Endothelial cell of umbilical vein (primary cell): ENCODE measurements around the gene KHK. TPM values are rescaled to one million over a fixed set of nuclear protein-coding genes. Genes with fewer than 3 reads are reported as not detected.

Source experiments
- BruUV-seq: library from RNA; stranded (reverse); fragments of 400-500 nt; replicated peaks from 2 replicates; lab custom pipeline; 2021; lab: Mats Ljungman, UMichigan
- CTCF ChIA-PET: fragments of 300-600, 350-600 bp; sonication (Branson Sonifier 250); formaldehyde crosslinking; loops from one replicate; lab custom pipeline; 2021; ENCODE audit warnings: antibody characterized with exemption, inconsistent platforms; lab: Charles Lee
- POLR2A ChIA-PET: fragments of 300-600, 350-600 bp; sonication (Branson Sonifier 250); formaldehyde crosslinking; loops from one replicate; lab custom pipeline; 2021; ENCODE audit warnings: antibody characterized with exemption, inconsistent platforms; lab: Charles Lee
- DNase-seq: peaks from one replicate; pipeline ENCODE4 v3.0.0-alpha.2; 2011; ENCODE audit warnings: low read depth, low spot score
- FAIRE-seq: peaks from 2 replicates; lab custom pipeline; 2011; peaks lifted over from hg19 to GRCh38; lab: Jason Lieb, UNC
- H2AFZ ChIP-seq: 2 replicates; pipeline ENCODE4 v1.6.0; 2012; ENCODE audit warnings: low read depth, low read length, control low read depth, inconsistent platforms
- H3K27ac ChIP-seq: 2 replicates; pipeline ENCODE4 v1.5.1; 2011; ENCODE audit warnings: low read depth, mild to moderate bottlenecking, control low read depth, low read length, moderate library complexity; ENCODE audit not compliant: insufficient read depth
- H3K27me3 ChIP-seq, 2 experiments: 2 replicates each; pipeline versions ENCODE4 v1.6.0 to v1.6.1; 2011; ENCODE audit warnings: low read length in 2 of 2, mixed read lengths in 1 of 2; ENCODE audit not compliant: control insufficient read depth in 2 of 2, insufficient read depth in 2 of 2
- H3K36me3 ChIP-seq, 2 experiments: 2 replicates in 1 of 2; 3 replicates in 1 of 2; pipeline ENCODE4 v1.5.1; 2011; ENCODE audit warnings: low read length in 2 of 2, mild to moderate bottlenecking in 1 of 2, moderate library complexity in 1 of 2; ENCODE audit not compliant: control insufficient read depth in 2 of 2, insufficient read depth in 2 of 2; ENCODE audit errors: extremely low read depth in 1 of 2
- H3K4me1 ChIP-seq: 3 replicates; pipeline ENCODE4 v1.5.1; 2011; ENCODE audit warnings: mild to moderate bottlenecking, low read length; ENCODE audit not compliant: control insufficient read depth, insufficient read depth; ENCODE audit errors: extremely low read depth
- H3K4me2 ChIP-seq: 2 replicates; pipeline ENCODE4 v1.6.1; 2011; ENCODE audit warnings: low read length, control low read depth, mixed read lengths; ENCODE audit not compliant: insufficient read depth
- H3K4me3 ChIP-seq, 3 experiments: fragments of 200-600 bp in 1 of 3; sonication (generic), shearing (Covaris generic) in 1 of 3; replicated peaks in 1 of 3; 2 replicates each; pipeline ENCODE4 v1.5.1; 2011 to 2016; ENCODE audit warnings: control low read depth in 3 of 3, low read length in 3 of 3, mild to moderate bottlenecking in 2 of 3, inconsistent platforms in 1 of 3, low read depth in 1 of 3, moderate library complexity in 1 of 3; ENCODE audit not compliant: insufficient read depth in 1 of 3
- H3K79me2 ChIP-seq: 2 replicates; pipeline ENCODE4 v1.6.0; 2012; ENCODE audit warnings: low read length, inconsistent platforms; ENCODE audit not compliant: control insufficient read depth, insufficient read depth
- H3K9ac ChIP-seq: replicated peaks from 2 replicates; pipeline ENCODE3; 2011; ENCODE audit warnings: low read length, control low read depth; ENCODE audit not compliant: insufficient read depth; ENCODE audit errors: extremely low read depth
- H3K9me1 ChIP-seq: replicated peaks from 3 replicates; pipeline ENCODE4 v1.6.0; 2011; ENCODE audit warnings: mild to moderate bottlenecking, low read length; ENCODE audit not compliant: control insufficient read depth, insufficient read depth; ENCODE audit errors: extremely low read depth
- H3K9me3 ChIP-seq: replicated peaks from 2 replicates; pipeline ENCODE4 v1.5.1; 2012; ENCODE audit warnings: low read length, inconsistent platforms; ENCODE audit not compliant: control insufficient read depth, insufficient read depth
- H4K20me1 ChIP-seq: replicated peaks from 2 replicates; pipeline ENCODE3; 2011; ENCODE audit warnings: mild to moderate bottlenecking, low read length; ENCODE audit not compliant: control insufficient read depth, insufficient read depth; ENCODE audit errors: extremely low read depth
- EZH2 ChIP-seq: IDR thresholded peaks from 2 replicates; pipeline ENCODE4 v1.6.1; 2012; ENCODE audit warnings: borderline replicate concordance, low read depth, mild to moderate bottlenecking, moderate library complexity, low read length, inconsistent platforms; ENCODE audit not compliant: severe bottlenecking
- FOS ChIP-seq: IDR thresholded peaks from 2 replicates; pipeline ENCODE4 v1.6.1; 2011; ENCODE audit warnings: mild to moderate bottlenecking, low read length, moderate library complexity, borderline replicate concordance; ENCODE audit not compliant: insufficient read depth
- GATA2 ChIP-seq: IDR thresholded peaks from 2 replicates; pipeline ENCODE4 v1.7.0; 2011; ENCODE audit warnings: low read depth, mild to moderate bottlenecking, moderate library complexity, mixed read lengths, low read length; ENCODE audit not compliant: insufficient read length, insufficient read depth
- JUN ChIP-seq: IDR thresholded peaks from 2 replicates; pipeline ENCODE4 v1.6.1; 2011; ENCODE audit warnings: borderline replicate concordance, low read depth; ENCODE audit not compliant: insufficient read length, insufficient read depth
- MYC ChIP-seq: IDR thresholded peaks from one replicate; pipeline ENCODE4 v1.6.1; 2011; ENCODE audit warnings: mild to moderate bottlenecking, low read depth, low read length
- POLR2A ChIP-seq: IDR thresholded peaks from 2 replicates; pipeline ENCODE4 v1.6.1; 2012; ENCODE audit warnings: low read depth, mild to moderate bottlenecking, control low read depth, low read length
- POLR2AphosphoS5 ChIP-seq: IDR thresholded peaks from 2 replicates; pipeline ENCODE4 v1.6.1; 2012; ENCODE audit warnings: low read depth, mild to moderate bottlenecking, control low read depth, low read length, moderate library complexity; ENCODE audit not compliant: insufficient read depth
- dilution Hi-C: fragments of 300-500 bp; cut with MboI; formaldehyde crosslinking; loops from one replicate; pipeline ENCODE4 v1.15.0; 2019; ENCODE audit warnings: low sequenced_read_pairs; ENCODE audit not compliant: extremely low pct_ligation_motif_present
- intact Hi-C: fragments of 100-400 bp; cut with micrococcal nuclease; formaldehyde crosslinking; loops from one replicate; pipeline ENCODE4 v1.10.0; 2022
- polyA plus RNA-seq, 4 experiments: library from polyadenylated mRNA; depleted of rRNA in 3 of 4; stranded (reverse) in 3 of 4; unstranded in 1 of 4; fragments of >200 nt; gene quantifications; 2 replicates each; pipeline versions ENCODE4 v1.2.1 to v1.2.3, GENCODE V29; 2011 to 2012; ENCODE audit warnings: missing spikeins in 1 of 4
- total RNA-seq: library from RNA; stranded (reverse); gene quantifications from 2 replicates; pipeline ENCODE4 v1.2.3, GENCODE V29; 2021
- TF ChIP-seq, protein P1 (sequence below), 2 donors: IDR thresholded peaks; 1 replicate in 1 of 2; 2 replicates in 1 of 2; pipeline ENCODE4 v1.5.1; 2011; ENCODE audit warnings: low read length in 2 of 2, mild to moderate bottlenecking in 2 of 2, moderate library complexity in 2 of 2, control low read depth in 1 of 2, inconsistent platforms in 1 of 2, low read depth in 1 of 2; ENCODE audit not compliant: insufficient read depth in 1 of 2; ENCODE audit errors: extremely low read depth in 1 of 2
- TF ChIP-seq, protein P2 (sequence below): IDR thresholded peaks from 2 replicates; pipeline ENCODE4 v1.6.1; 2011; ENCODE audit not compliant: insufficient read depth, insufficient read length

Gene KHK
- total and polyA plus RNA-seq, 2 donors (not counting 3 experiments of a cell fraction or from before 2014, with no cell fraction given), result 2.9 to 4.4 TPM

DNA sequence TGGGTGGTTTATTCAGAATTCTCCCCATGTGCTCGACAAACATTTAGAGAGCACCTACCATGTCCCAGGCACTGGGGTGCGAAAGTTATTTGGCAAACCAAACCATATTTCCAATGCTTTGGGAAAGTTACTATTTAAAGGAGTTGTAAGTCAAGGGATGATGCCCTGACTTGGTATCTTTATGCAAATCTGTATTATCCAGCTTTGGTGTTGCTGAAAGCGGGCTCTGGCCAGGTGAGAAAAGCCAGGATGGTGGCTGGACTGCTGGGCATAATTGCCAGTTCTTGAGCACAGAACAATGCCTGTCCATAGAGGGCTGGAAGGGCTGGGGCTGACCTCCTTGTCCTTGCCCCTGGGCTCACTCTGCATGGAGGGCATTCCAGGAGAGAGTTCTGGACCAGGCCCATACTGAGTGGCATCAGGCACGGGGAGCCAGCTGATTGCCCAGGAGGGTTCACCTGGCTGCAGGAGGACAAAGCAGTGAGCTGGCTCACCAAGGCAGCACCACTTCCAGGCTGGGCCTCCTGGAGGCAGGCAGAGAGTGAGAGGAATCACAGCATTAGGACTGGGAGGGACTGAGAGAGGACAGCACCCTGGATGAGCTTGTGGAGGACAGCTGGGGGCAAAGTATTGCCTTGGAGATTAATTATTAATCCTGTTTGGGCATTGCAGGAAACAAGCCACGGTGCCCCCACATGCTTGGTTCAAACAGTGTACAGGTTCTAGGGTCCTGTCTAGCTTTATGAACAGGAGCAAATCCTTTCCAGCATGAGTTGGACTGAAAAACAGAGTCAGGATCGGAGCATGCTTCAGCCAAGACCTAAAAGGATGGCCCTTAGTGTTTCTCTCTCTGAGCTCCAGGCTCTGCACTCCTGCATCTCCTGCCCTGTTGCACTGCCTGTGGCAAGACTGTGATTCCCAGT lies 7.1 kb downstream of the KHK start:
- TF ChIP-seq POLR2A (no peak), GATA2 (no peak)
- ChIA-PET POLR2A (interaction anchor here (0.6 kb wide), 1 partner anchor 155 kb away, joined by 3 read pairs; no protein-coding TSS in a partner anchor), CTCF (interaction anchor here (1.0 to 1.7 kb wide), 3 partner anchors 98 to 248 kb away, joined by 3 to 5 read pairs (median 4); no protein-coding TSS in a partner anchor)
- no peaks in the 10 kb centered on the region for H3K9me1 ChIP-seq
- no peak overlapping the region for H3K4me3 ChIP-seq
- no peaks in the 10 kb centered on the region for H3K36me3 ChIP-seq
- no peak for FAIRE-seq
- intact Hi-C loops (no loop called here), dilution Hi-C loops (no loop called here)
- DNase-seq, result no peak
- H3K27me3 ChIP-seq, result no peaks in the 10 kb centered on the region
- H3K79me2 ChIP-seq, result no peaks in the 10 kb centered on the region
- H3K9me3 ChIP-seq, result no peaks in the 10 kb centered on the region
- no peak overlapping the region for H3K4me2 ChIP-seq
- H3K27ac ChIP-seq, result no peak overlapping the region
- H3K4me1 ChIP-seq, result no peaks in the 10 kb centered on the region
- no peak overlapping the region for H3K9ac ChIP-seq
- no peaks in the 10 kb centered on the region for H4K20me1 ChIP-seq
- H2AFZ ChIP-seq, result no peak overlapping the region
- BruUV-seq, result no TSS peak

DNA sequence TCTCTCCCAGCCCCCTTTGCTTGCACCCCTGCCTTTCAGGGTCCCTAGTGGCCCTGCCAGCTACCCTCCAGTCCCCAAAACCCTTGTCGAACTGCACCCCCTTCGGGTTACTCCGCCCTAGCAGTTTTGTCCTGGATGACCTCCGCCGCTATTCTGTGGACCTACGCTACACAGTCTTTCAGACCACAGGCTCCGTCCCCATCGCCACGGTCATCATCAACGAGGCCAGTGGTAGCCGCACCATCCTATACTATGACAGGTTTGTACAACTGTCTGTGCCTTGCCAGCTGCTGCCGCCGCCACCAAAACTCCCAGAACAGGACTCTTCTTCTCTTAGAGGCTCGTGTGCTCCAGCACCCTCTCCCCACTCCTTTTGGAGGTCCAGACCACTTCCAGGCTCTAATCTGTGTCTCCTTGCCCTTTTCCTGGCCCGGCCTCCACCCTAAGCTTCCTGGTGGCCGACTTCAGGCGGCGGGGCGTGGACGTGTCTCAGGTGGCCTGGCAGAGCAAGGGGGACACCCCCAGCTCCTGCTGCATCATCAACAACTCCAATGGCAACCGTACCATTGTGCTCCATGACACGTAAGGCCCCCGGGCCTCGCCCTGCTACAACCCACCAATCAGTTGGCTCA lies 7.9 kb downstream of the KHK start:
- Histone ChIP-seq H2AFZ (no peak overlapping the region), H3K4me3 (no peak overlapping the region)
- no TSS peak for BruUV-seq

More for the DNA sequence above, 7.9 kb downstream of the KHK start:
- no peak for FAIRE-seq
- no peak for DNase-seq
- POLR2A ChIA-PET, result no interaction called here
- Histone ChIP-seq H3K9ac (no peak overlapping the region), H3K27ac (no peak overlapping the region), H3K4me2 (no peak overlapping the region), H4K20me1 (no peaks in the 10 kb centered on the region), H3K36me3 (no peaks in the 10 kb centered on the region), H3K27me3 (no peaks in the 10 kb centered on the region), H3K9me1 (no peaks in the 10 kb centered on the region), H3K79me2 (no peaks in the 10 kb centered on the region), H3K9me3 (no peaks in the 10 kb centered on the region), H3K4me1 (no peaks in the 10 kb centered on the region)
- no peak for TF ChIP-seq GATA2
- TF ChIP-seq MYC, result no peak
- no peak for TF ChIP-seq POLR2A
- TF ChIP-seq EZH2, result no peak
- TF ChIP-seq FOS, result no peak
- no peak for TF ChIP-seq POLR2AphosphoS5
- TF ChIP-seq, protein P1, sequence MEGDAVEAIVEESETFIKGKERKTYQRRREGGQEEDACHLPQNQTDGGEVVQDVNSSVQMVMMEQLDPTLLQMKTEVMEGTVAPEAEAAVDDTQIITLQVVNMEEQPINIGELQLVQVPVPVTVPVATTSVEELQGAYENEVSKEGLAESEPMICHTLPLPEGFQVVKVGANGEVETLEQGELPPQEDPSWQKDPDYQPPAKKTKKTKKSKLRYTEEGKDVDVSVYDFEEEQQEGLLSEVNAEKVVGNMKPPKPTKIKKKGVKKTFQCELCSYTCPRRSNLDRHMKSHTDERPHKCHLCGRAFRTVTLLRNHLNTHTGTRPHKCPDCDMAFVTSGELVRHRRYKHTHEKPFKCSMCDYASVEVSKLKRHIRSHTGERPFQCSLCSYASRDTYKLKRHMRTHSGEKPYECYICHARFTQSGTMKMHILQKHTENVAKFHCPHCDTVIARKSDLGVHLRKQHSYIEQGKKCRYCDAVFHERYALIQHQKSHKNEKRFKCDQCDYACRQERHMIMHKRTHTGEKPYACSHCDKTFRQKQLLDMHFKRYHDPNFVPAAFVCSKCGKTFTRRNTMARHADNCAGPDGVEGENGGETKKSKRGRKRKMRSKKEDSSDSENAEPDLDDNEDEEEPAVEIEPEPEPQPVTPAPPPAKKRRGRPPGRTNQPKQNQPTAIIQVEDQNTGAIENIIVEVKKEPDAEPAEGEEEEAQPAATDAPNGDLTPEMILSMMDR (IDR thresholded peaks at IDR 0.05; ENCODE audit: extremely low read depth in 1 of 2, insufficient read depth in 1 of 2, low read depth in 1 of 2, low read length in 2 of 2), result no peak
- TF ChIP-seq JUN, result no peak
- TF ChIP-seq, protein P2, sequence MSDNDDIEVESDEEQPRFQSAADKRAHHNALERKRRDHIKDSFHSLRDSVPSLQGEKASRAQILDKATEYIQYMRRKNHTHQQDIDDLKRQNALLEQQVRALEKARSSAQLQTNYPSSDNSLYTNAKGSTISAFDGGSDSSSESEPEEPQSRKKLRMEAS, result no peak
- intact Hi-C loops (no loop called here), dilution Hi-C loops (no loop called here)
- CTCF ChIA-PET, result interaction anchor here (1.7 kb wide), 1 partner anchor 185 kb away, joined by 4 read pairs; no protein-coding TSS in a partner anchor
